D721Med (cell line): ENCODE measurements around the gene HIVEP2.
A peak's percentile ranks its signal among the peaks of the same experiment; 100 is the strongest.

ENCODE experiments used
- DNase-seq: peaks from one replicate; pipeline ENCODE4 v3.0.0; 2011; ENCODE audit warnings: low spot score; ENCODE audit not compliant: insufficient read length
- FAIRE-seq: peaks from 2 replicates; lab custom pipeline; 2011; peaks lifted over from hg19 to GRCh38; lab: Jason Lieb, UNC
- TF ChIP-seq, protein P1 (sequence below): IDR thresholded peaks from 2 replicates; pipeline ENCODE4 v1.5.1; 2012; ENCODE audit warnings: mild to moderate bottlenecking, control low read depth; ENCODE audit not compliant: insufficient read depth; ENCODE audit errors: missing control alignments

Gene HIVEP2

DNA sequence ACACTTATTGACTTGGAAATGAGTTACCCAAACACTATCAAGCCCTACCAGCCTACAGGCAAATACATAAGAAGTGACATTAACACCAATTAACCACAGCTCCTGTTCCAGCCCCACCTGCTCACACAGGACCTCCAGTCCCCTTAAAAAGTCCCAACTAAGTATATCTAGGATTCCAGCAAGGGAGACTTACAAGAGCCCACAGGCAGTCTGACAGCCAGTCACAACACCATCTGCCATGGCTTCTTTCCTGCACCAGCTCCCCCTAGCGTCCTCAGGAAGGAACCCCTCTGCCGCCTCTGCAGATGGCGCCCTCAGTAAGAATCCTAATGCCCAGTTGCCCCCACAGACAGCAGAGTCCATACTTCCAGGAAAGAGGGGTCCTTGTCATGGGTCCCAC is 122.1 kb downstream of the HIVEP2 start:
- DNase-seq (no peak), FAIRE-seq (no peak)
- TF ChIP-seq, protein P1, sequence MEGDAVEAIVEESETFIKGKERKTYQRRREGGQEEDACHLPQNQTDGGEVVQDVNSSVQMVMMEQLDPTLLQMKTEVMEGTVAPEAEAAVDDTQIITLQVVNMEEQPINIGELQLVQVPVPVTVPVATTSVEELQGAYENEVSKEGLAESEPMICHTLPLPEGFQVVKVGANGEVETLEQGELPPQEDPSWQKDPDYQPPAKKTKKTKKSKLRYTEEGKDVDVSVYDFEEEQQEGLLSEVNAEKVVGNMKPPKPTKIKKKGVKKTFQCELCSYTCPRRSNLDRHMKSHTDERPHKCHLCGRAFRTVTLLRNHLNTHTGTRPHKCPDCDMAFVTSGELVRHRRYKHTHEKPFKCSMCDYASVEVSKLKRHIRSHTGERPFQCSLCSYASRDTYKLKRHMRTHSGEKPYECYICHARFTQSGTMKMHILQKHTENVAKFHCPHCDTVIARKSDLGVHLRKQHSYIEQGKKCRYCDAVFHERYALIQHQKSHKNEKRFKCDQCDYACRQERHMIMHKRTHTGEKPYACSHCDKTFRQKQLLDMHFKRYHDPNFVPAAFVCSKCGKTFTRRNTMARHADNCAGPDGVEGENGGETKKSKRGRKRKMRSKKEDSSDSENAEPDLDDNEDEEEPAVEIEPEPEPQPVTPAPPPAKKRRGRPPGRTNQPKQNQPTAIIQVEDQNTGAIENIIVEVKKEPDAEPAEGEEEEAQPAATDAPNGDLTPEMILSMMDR: peak; percentile 54

DNA sequence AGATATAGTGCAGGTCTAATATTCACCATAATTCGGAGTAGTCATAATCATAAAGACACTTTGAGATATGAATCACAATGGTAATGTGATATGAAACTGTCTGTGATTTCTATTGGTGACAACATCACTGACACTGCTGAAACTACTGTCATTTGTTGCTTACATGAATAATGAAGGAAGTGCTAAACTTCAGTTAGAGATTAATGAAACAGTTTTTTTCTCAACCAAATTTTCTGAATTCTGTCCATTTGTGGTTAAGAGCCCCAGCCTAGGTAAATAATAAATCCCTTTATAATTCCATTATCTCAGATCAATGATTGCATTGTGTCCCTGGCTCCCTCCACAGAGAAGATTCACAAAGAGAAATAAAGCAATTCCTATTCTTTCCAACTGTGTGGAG is 122.6 kb downstream of the HIVEP2 start:
- TF ChIP-seq, protein P1: no peak
- FAIRE-seq (no peak), DNase-seq (no peak)

DNA sequence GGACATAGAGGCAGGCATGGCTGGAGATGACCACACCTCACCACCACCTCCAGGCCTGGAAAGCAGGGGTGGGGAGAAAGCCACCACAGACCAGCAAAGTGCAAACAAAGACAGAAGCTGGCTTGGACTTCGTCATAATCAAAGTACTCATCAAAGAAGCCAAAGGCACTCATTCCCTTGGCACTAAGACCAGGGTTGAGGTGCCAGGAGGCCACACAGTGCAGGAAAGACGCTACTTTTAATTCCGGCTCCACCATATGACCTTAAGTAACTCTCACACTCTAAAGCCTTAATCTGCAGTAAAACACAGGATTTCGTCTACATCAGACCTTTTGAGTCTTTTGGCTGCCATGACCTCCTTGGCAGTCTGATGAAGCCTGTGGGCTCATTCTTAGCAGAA is 123.1 kb downstream of the HIVEP2 start:
- DNase-seq: no peak
- no peak for FAIRE-seq
- TF ChIP-seq, protein P1: no peak

DNA sequence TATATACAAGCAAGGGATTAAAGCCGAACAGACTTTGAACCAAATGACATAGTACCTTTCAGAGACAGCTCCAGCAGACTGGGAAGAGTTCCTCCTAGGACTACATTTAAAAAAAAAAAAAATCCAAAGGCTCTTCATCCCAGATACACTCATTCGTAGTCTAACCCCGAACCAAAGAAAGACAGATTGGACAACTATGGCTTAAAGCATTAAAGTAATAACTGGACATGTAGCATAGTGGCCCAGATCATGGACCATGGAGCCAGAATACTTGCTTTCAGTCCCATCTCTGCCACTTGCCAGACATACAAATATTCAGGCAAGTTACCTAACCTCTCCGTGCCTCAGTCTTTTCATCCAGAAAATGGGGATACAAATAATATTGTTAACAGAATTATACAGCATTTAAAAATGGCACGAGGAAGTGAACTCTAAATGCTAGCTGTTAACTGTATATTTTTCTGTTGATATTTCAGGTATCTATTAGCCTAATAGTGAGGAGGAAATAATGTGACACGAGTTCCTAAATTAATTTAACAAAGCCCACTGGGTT is 123.7 kb downstream of the HIVEP2 start:
- no peak for FAIRE-seq
- TF ChIP-seq, protein P1: no peak

DNA sequence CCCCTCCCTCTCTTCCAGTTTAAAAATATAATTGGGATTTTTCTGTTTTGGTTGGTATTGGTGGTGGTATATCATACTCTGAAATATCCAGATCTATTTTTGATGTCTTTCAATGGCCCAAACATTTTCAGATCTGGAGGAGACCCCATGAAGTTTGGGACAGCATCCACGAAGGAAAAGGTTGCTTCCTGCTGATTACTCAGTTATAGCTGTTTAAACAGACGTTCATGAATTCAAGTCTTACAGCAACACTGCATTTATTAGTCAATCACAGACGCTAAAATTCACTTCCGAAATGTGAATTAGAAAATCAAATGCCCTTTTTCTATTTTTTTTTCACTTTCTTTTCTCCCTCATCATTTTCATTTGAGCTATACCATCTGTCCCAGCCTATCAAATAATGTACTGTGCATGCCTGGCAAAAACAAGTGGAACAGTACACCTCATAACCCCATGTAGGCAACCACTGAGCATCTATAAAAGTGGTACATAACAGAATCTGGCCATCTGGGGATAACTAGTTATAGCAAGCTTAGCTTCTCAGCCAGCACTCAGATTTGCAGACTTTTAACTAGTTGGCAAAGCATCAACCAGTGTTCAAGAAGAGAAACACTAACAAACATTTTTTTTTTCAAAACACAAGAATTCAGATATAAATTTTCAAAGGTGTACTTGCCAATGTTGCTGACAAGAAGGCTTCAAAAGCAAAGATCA is 124.5 kb downstream of the HIVEP2 start:
- TF ChIP-seq, protein P1: no peak
- no peak for DNase-seq
- FAIRE-seq: no peak

More for the DNA sequence above, 123.7 kb downstream of the HIVEP2 start:
- no peak for DNase-seq

DNA sequence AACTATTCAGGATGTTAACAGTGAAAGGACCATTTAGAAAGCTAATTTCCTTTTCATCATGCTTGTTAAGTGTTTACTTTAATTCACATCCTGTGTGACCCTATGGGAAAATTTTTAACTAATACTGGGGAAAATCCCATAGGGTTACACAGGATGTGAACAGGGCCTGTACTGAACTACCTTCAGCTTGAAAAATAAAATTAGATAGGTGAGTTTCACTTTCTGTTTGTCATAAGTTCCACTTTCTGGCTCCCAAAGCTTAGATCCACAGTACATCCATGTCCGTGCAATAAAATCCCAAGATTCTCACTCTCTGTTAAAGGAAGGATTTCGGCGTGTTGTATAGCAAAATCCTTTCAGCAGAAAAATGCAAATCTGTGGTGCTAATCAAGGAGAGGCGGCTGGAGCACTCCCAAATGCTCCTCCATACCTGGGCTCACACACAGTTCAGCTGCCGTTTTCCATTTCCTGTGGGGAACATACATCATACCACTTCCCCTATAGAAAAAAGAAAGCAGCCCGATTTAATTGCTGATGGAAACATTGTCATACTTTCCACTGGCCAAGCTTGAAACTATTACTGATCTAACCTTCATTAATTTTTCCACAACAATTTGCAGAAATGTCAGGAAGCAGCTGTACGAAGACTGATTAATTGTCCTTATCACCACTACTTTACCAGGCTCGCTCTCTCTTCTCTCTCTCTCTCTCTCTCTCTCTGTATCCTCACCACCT is 125.2 kb downstream of the HIVEP2 start:
- FAIRE-seq (no peak), DNase-seq (no peak)
- TF ChIP-seq, protein P1: no peak
